Thyroid gland (tissue), 4 donors: ENCODE measurements around the gene SERTAD4. TPM values are rescaled to one million over a fixed set of nuclear protein-coding genes. Genes with fewer than 3 reads are reported as not detected.
"Not testable (repeated sequence)": the region's sequence is repeated elsewhere in the genome, so short reads cannot be mapped to it uniquely, and the experiment has no call there.

ENCODE experiments used
- DNase-seq, 2 donors: peaks; one replicate each; pipeline ENCODE4 v3.0.0-alpha.2; 2019
- H3K27ac ChIP-seq, 3 donors: fragments of 200-600 bp; sonication (generic); 1 replicate in 2 of 3; 2 replicates in 1 of 3; pipeline ENCODE4 v1.5.1; 2016 to 2019; ENCODE audit warnings: mild to moderate bottlenecking in 1 of 3, moderate library complexity in 1 of 3
- H3K27me3 ChIP-seq: fragments of 200-600 bp; sonication (generic); one replicate; pipeline ENCODE4 v1.5.1; 2019
- H3K36me3 ChIP-seq, 2 donors: fragments of 200-600 bp; sonication (generic); one replicate each; pipeline ENCODE4 v1.5.1; 2016 to 2019
- H3K4me1 ChIP-seq, 2 donors: fragments of 200-600 bp; sonication (generic); one replicate each; pipeline ENCODE4 v1.5.1; 2017 to 2019
- H3K4me3 ChIP-seq, 3 donors: fragments of 200-600 bp; sonication (generic); replicated peaks in 1 of 3; 1 replicate in 2 of 3; 2 replicates in 1 of 3; pipeline ENCODE4 v1.5.1; 2016; ENCODE audit warnings: mild to moderate bottlenecking in 1 of 3
- H3K9me3 ChIP-seq: fragments of 200-600 bp; sonication (generic); one replicate; pipeline ENCODE4 v1.5.1; 2017
- CTCF ChIP-seq, 6 experiments: fragments of 200-600 bp in 3 of 6; fragments of 450-650 bp in 3 of 6; sonication (generic) in 3 of 6; IDR thresholded peaks; one replicate each; pipeline ENCODE4 v1.5.1; 2016 to 2019; ENCODE audit warnings: antibody characterized with exemption in 6 of 6, mild to moderate bottlenecking in 2 of 6, inconsistent platforms in 1 of 6, moderate library complexity in 1 of 6
- POLR2A ChIP-seq, 2 donors: fragments of 450-650 bp; IDR thresholded peaks; one replicate each; pipeline ENCODE4 v1.6.1; 2017; ENCODE audit warnings: antibody characterized with exemption in 2 of 2, mild to moderate bottlenecking in 2 of 2, moderate library complexity in 1 of 2
- WGBS, 2 donors: methylation state at CpG; one replicate each; pipeline ENCODE4 v1.1.5; 2017; 5-methylcytosine and 5-hydroxymethylcytosine counted together
- intact Hi-C: fragments of 100-400 bp; cut with DNase I; formaldehyde crosslinking; loops from one replicate; pipeline ENCODE4 v1.15.1; 2023
- total RNA-seq, 4 donors: library from RNA; depleted of rRNA; stranded (reverse); fragments of >200 nt; gene quantifications; one replicate each; pipeline ENCODE4 v1.2.3, GENCODE V29; 2016

The SERTAD4 gene
- total RNA-seq, result 1 to 10 TPM; 1.5 to 4.0 (median 3.6) TPM

GRCh38 chr1:210232511-210233215 lies at the start of gene SERTAD4:
SERTAD4 (plus strand) TSS chr1:210232796; CDS start chr1:210237961, 5,165 bp downstream.
- H3K4me3 ChIP-seq, result peak within 1 kb of the TSS; percentile 22 to 68 (median 33)
- no peaks in the 10 kb centered on the region for H3K36me3 ChIP-seq
- peak; percentile 76 to 78 for DNase-seq
- intact Hi-C loops, result no loop called here
- H3K9me3 ChIP-seq, result no peaks in the 10 kb centered on the region
- WGBS, 2 donors, result 0 to 1% methylated on average over 23 to 26 of the region's 81 CpGs
- H3K27ac ChIP-seq, result peak within 1 kb of the TSS; percentile 62 to 95 (median 90)
- H3K27me3 ChIP-seq, result no peaks in the 10 kb centered on the region
- H3K4me1 ChIP-seq, result peaks cover 24 to 26% of the 10 kb centered on the region in 2 donors
- peak in 1 of 6 experiments; percentile 10 for TF ChIP-seq CTCF (IDR thresholded peaks at IDR 0.05)
- TF ChIP-seq POLR2A (IDR thresholded peaks at IDR 0.05), result peak in 1 of 2 donors; percentile 67

GRCh38 chr1:210185063-210185462 lies 47.5 kb upstream of the SERTAD4 start:
- Histone ChIP-seq H3K36me3 (no peaks in the 10 kb centered on the region), H3K9me3 (no peaks in the 10 kb centered on the region), H3K27me3 (no peaks in the 10 kb centered on the region), H3K27ac (no peak overlapping the region), H3K4me1 (no peaks in the 10 kb centered on the region), H3K4me3 (no peak overlapping the region)
- TF ChIP-seq POLR2A (IDR thresholded peaks at IDR 0.05) (no peak), CTCF (IDR thresholded peaks at IDR 0.05) (no peak)
- intact Hi-C loops, result no loop called here
- WGBS, 2 donors, result 60 to 61% methylated on average over 2 of the region's 2 CpGs
- no peak for DNase-seq

- H3K9me3 ChIP-seq, H3K4me3 ChIP-seq, H3K4me1 ChIP-seq, H3K27ac ChIP-seq, H3K36me3 ChIP-seq, DNase-seq, H3K27me3 ChIP-seq, intact Hi-C loops: not testable (repeated sequence)
- WGBS, 2 donors, result 85 to 93% methylated on average over 18 of the region's 18 CpGs
Observed at GRCh38 chr1:210187849-210188606, 44.6 kb upstream of the SERTAD4 start.

GRCh38 chr1:210189426-210189825 lies 43.2 kb upstream of the SERTAD4 start:
- H3K27me3 ChIP-seq, result no peaks in the 10 kb centered on the region
- no peaks in the 10 kb centered on the region for H3K9me3 ChIP-seq
- H3K4me3 ChIP-seq, result no peak overlapping the region
- TF ChIP-seq CTCF (IDR thresholded peaks at IDR 0.05) (no peak), POLR2A (IDR thresholded peaks at IDR 0.05) (no peak)
- DNase-seq, result no peak
- no peak overlapping the region for H3K27ac ChIP-seq
- intact Hi-C loops, result no loop called here
- no peaks in the 10 kb centered on the region for H3K36me3 ChIP-seq
- WGBS, 2 donors, result 78 to 95% methylated on average over 7 of the region's 7 CpGs
- no peaks in the 10 kb centered on the region for H3K4me1 ChIP-seq

- no peaks in the 10 kb centered on the region for H3K4me1 ChIP-seq
- WGBS, 2 donors, result 90 to 91% methylated on average over 8 of the region's 8 CpGs
- DNase-seq, result no peak
- H3K4me3 ChIP-seq, result no peak overlapping the region
- H3K9me3 ChIP-seq, result no peaks in the 10 kb centered on the region
- no peak for TF ChIP-seq POLR2A (IDR thresholded peaks at IDR 0.05)
- TF ChIP-seq CTCF (IDR thresholded peaks at IDR 0.05), result no peak
- no peaks in the 10 kb centered on the region for H3K27me3 ChIP-seq
- intact Hi-C loops, result no loop called here
- no peak overlapping the region for H3K27ac ChIP-seq
- no peaks in the 10 kb centered on the region for H3K36me3 ChIP-seq
Observed at GRCh38 chr1:210195635-210196160, 36.9 kb upstream of the SERTAD4 start.

- H3K27me3 ChIP-seq, H3K4me1 ChIP-seq, DNase-seq, H3K27ac ChIP-seq, intact Hi-C loops, H3K4me3 ChIP-seq, H3K9me3 ChIP-seq, H3K36me3 ChIP-seq: not testable (repeated sequence)
- WGBS, 2 donors, result 95% methylated on average over 5 of the region's 5 CpGs
Observed at GRCh38 chr1:210196266-210196665, 36.3 kb upstream of the SERTAD4 start.
